GM19193 (cell line): ENCODE measurements around the gene UBE4B.

ENCODE experiments used
- POLR2A ChIP-seq: IDR thresholded peaks from 4 replicates; pipeline ENCODE4 v1.6.1; 2011; ENCODE audit not compliant: insufficient read depth, insufficient read length; ENCODE audit errors: extremely low read depth

Gene UBE4B

GRCh38 chr1:10161541-10162290 is 129.0 kb downstream of the UBE4B start:
- no peak for TF ChIP-seq POLR2A

GRCh38 chr1:10168912-10169514 is 136.3 kb downstream of the UBE4B start:
- no peak for TF ChIP-seq POLR2A

GRCh38 chr1:10170239-10170574 is 137.4 kb downstream of the UBE4B start:
- TF ChIP-seq POLR2A, result no peak

- no peak for TF ChIP-seq POLR2A
These were observed 138.5 kb downstream of the UBE4B start for GRCh38 chr1:10171105-10171767.

- no peak for TF ChIP-seq POLR2A
These were observed 139.4 kb downstream of the UBE4B start for GRCh38 chr1:10171995-10172669.

- no peak for TF ChIP-seq POLR2A
These were observed 140.8 kb downstream of the UBE4B start for GRCh38 chr1:10173582-10173981.

GRCh38 chr1:10177876-10178275 is 145.1 kb downstream of the UBE4B start:
- TF ChIP-seq POLR2A, result no peak

- no peak for TF ChIP-seq POLR2A
These were observed 146.0 kb downstream of the UBE4B start for GRCh38 chr1:10178597-10179405.

- TF ChIP-seq POLR2A, result no peak
These were observed 146.8 kb downstream of the UBE4B start for GRCh38 chr1:10179406-10180091.

- TF ChIP-seq POLR2A, result no peak
These were observed 148.4 kb downstream of the UBE4B start for GRCh38 chr1:10181154-10181553.

GRCh38 chr1:10185759-10186158 is 153.0 kb downstream of the UBE4B start:
- TF ChIP-seq POLR2A, result no peak

- TF ChIP-seq POLR2A, result no peak
These were observed 153.7 kb downstream of the UBE4B start for GRCh38 chr1:10186331-10187025.

- TF ChIP-seq POLR2A, result no peak
These were observed 154.2 kb downstream of the UBE4B start for GRCh38 chr1:10187026-10187334.
